H1 (cell line): ENCODE data around the gene DLX4. TPM values are rescaled to one million over a fixed set of nuclear protein-coding genes. Genes with fewer than 3 reads are reported as not detected.

ENCODE experiments used
- CTCF ChIA-PET: fragments of 300-600 bp; sonication (Branson Sonifier 250); formaldehyde crosslinking; loops from one replicate; lab custom pipeline; 2021; ENCODE audit not compliant: partially characterized antibody; lab: Charles Lee
- POLR2A ChIA-PET: fragments of 300-600 bp; sonication (Branson Sonifier 250); formaldehyde crosslinking; loops from one replicate; lab custom pipeline; 2021; ENCODE audit warnings: inconsistent platforms; ENCODE audit not compliant: partially characterized antibody; lab: Charles Lee
- DNase-seq, 2 experiments: peaks; one replicate each; pipeline versions ENCODE4 v3.0.0 to v3.0.0-alpha.2; 2010 to 2022; ENCODE audit warnings: low spot score in 2 of 2, low read depth in 1 of 2, mixed read lengths in 1 of 2
- FAIRE-seq: peaks from 2 replicates; lab custom pipeline; 2011; peaks lifted over from hg19 to GRCh38; lab: Jason Lieb, UNC
- H2AFZ ChIP-seq: 2 replicates; pipeline ENCODE4 v1.8.1; 2012; ENCODE audit warnings: low read length, inconsistent platforms
- H2AK5ac ChIP-seq: 2 replicates; pipeline ENCODE4 v1.6.1; 2013; ENCODE audit warnings: low read depth, low read length
- H2BK120ac ChIP-seq: replicated peaks from 2 replicates; pipeline ENCODE3; 2013; ENCODE audit warnings: low read depth, low read length, inconsistent platforms
- H2BK12ac ChIP-seq: 2 replicates; pipeline ENCODE4 v1.6.1; 2013; ENCODE audit warnings: low read depth, low read length
- H2BK15ac ChIP-seq: 2 replicates; pipeline ENCODE4 v1.6.1; 2013; ENCODE audit warnings: low read length
- H2BK20ac ChIP-seq: 2 replicates; pipeline ENCODE4 v1.6.1; 2013; ENCODE audit warnings: low read length
- H2BK5ac ChIP-seq: 2 replicates; pipeline ENCODE4 v1.6.1; 2013; ENCODE audit warnings: low read depth, low read length
- H3K14ac ChIP-seq: 2 replicates; pipeline ENCODE4 v1.6.1; 2013; ENCODE audit warnings: inconsistent platforms; ENCODE audit not compliant: insufficient read length
- H3K18ac ChIP-seq: 2 replicates; pipeline ENCODE4 v1.6.1; 2013; ENCODE audit warnings: low read length; ENCODE audit errors: extremely low read depth
- H3K23ac ChIP-seq: 2 replicates; pipeline ENCODE4 v1.6.1; 2013; ENCODE audit warnings: inconsistent platforms; ENCODE audit not compliant: insufficient read length
- H3K23me2 ChIP-seq: 2 replicates; pipeline ENCODE4 v1.6.1; 2013; ENCODE audit warnings: low read depth, low read length
- H3K27ac ChIP-seq: 2 replicates; pipeline ENCODE4 v1.6.1; 2011; ENCODE audit warnings: low read depth, low read length, inconsistent platforms
- H3K27me3 ChIP-seq, 4 experiments: replicated peaks in 1 of 4; 1 replicate in 1 of 4; 2 replicates in 3 of 4; pipeline versions ENCODE4 v1.6.1 to v1.8.1; 2011 to 2013; ENCODE audit warnings: low read length in 3 of 4, mild to moderate bottlenecking in 3 of 4, inconsistent platforms in 2 of 4, mixed read lengths in 2 of 4, moderate library complexity in 1 of 4; ENCODE audit not compliant: control insufficient read depth in 3 of 4, insufficient read depth in 3 of 4; ENCODE audit errors: extremely low read depth in 1 of 4
- H3K36me3 ChIP-seq, 4 experiments: 2 replicates each; pipeline versions ENCODE4 v1.6.1 to v1.8.1; 2011 to 2013; ENCODE audit warnings: mild to moderate bottlenecking in 4 of 4, low read length in 3 of 4, moderate library complexity in 2 of 4, control low read depth in 1 of 4, inconsistent platforms in 1 of 4; ENCODE audit not compliant: insufficient read depth in 4 of 4, control insufficient read depth in 2 of 4
- H3K4ac ChIP-seq: replicated peaks from 2 replicates; pipeline ENCODE3; 2013; ENCODE audit warnings: low read length, low read depth, mixed read lengths, inconsistent platforms; ENCODE audit not compliant: insufficient read length
- H3K4me1 ChIP-seq, 4 experiments: replicated peaks in 1 of 4; 1 replicate in 1 of 4; 2 replicates in 3 of 4; pipeline versions ENCODE4 v1.6.1 to v1.8.1; 2011 to 2013; ENCODE audit warnings: low read length in 3 of 4, inconsistent platforms in 2 of 4, mixed read lengths in 1 of 4; ENCODE audit not compliant: insufficient read depth in 4 of 4, control insufficient read depth in 3 of 4
- H3K4me2 ChIP-seq, 2 experiments: 2 replicates each; pipeline versions ENCODE4 v1.6.1 to v1.8.1; 2011 to 2013; ENCODE audit warnings: low read depth in 2 of 2, low read length in 2 of 2, control low read depth in 1 of 2, inconsistent platforms in 1 of 2, mild to moderate bottlenecking in 1 of 2; ENCODE audit not compliant: insufficient read depth in 1 of 2
- H3K4me3 ChIP-seq, 4 experiments: fragments of 200-600, 300-600 bp in 1 of 4; sonication (generic), shearing (Covaris generic), sonication (Bioruptor Twin) in 1 of 4; 2 replicates each; pipeline versions ENCODE4 v1.5.1 to v1.8.1; 2011 to 2016; ENCODE audit warnings: low read length in 4 of 4, low read depth in 3 of 4, control low read depth in 2 of 4, inconsistent platforms in 2 of 4, mild to moderate bottlenecking in 2 of 4, mixed read lengths in 1 of 4, moderate library complexity in 1 of 4; ENCODE audit not compliant: insufficient read depth in 2 of 4; ENCODE audit errors: extremely low read depth in 1 of 4
- H3K56ac ChIP-seq: replicated peaks from 2 replicates; pipeline ENCODE3; 2013; ENCODE audit warnings: low read depth, mild to moderate bottlenecking, mixed read lengths, low read length, inconsistent platforms; ENCODE audit not compliant: insufficient read length
- H3K79me1 ChIP-seq: 2 replicates; pipeline ENCODE4 v1.6.1; 2013; ENCODE audit warnings: low read depth, low read length, control low read depth
- H3K79me2 ChIP-seq, 2 experiments: 2 replicates each; pipeline versions ENCODE4 v1.6.1 to v1.8.1; 2012 to 2013; ENCODE audit warnings: low read length in 2 of 2, mild to moderate bottlenecking in 2 of 2, inconsistent platforms in 1 of 2; ENCODE audit not compliant: insufficient read depth in 2 of 2, control insufficient read depth in 1 of 2
- H3K9ac ChIP-seq, 4 experiments: replicated peaks in 1 of 4; 1 replicate in 1 of 4; 2 replicates in 3 of 4; pipeline versions ENCODE4 v1.6.1 to v1.8.1; 2011 to 2013; ENCODE audit warnings: low read depth in 3 of 4, low read length in 3 of 4, control low read depth in 2 of 4, mild to moderate bottlenecking in 2 of 4, moderate library complexity in 2 of 4, inconsistent platforms in 1 of 4; ENCODE audit errors: extremely low read depth in 1 of 4
- H3K9me3 ChIP-seq, 2 experiments: 2 replicates each; pipeline versions ENCODE4 v1.6.1 to v1.8.1; 2012 to 2013; ENCODE audit warnings: mild to moderate bottlenecking in 2 of 2, moderate library complexity in 2 of 2, control low read depth in 1 of 2, inconsistent platforms in 1 of 2, low read depth in 1 of 2, low read length in 1 of 2, mixed read lengths in 1 of 2; ENCODE audit not compliant: insufficient read depth in 2 of 2
- H4K20me1 ChIP-seq, 2 experiments: replicated peaks in 1 of 2; 2 replicates each; pipeline versions ENCODE3 to v1.8.1; 2011 to 2013; ENCODE audit warnings: inconsistent platforms in 2 of 2, low read length in 2 of 2, mild to moderate bottlenecking in 1 of 2; ENCODE audit not compliant: insufficient read depth in 2 of 2, control insufficient read depth in 1 of 2
- H4K5ac ChIP-seq: 2 replicates; pipeline ENCODE4 v1.6.1; 2013; ENCODE audit warnings: low read length, low read depth, mixed read lengths, inconsistent platforms; ENCODE audit not compliant: insufficient read length
- H4K8ac ChIP-seq: 2 replicates; pipeline ENCODE4 v1.8.0; 2013; ENCODE audit warnings: mild to moderate bottlenecking, moderate library complexity, low read length, inconsistent platforms; ENCODE audit not compliant: insufficient read depth; ENCODE audit errors: extremely low read depth
- H4K91ac ChIP-seq: replicated peaks from 2 replicates; pipeline ENCODE3; 2013; ENCODE audit warnings: low read length, mixed read lengths, inconsistent platforms; ENCODE audit not compliant: insufficient read length
- ATF2 ChIP-seq: IDR thresholded peaks from 2 replicates; pipeline ENCODE4 v1.6.1; 2012; ENCODE audit warnings: low read length, inconsistent platforms
- CBX8 ChIP-seq: fragments of 300-800, 300-1000 bp; sonication (generic); IDR thresholded peaks from 2 replicates; pipeline ENCODE4 v1.7.1; 2016; ENCODE audit warnings: low read depth, low read length, borderline replicate concordance
- GABPA ChIP-seq: IDR thresholded peaks from 2 replicates; pipeline ENCODE4 v1.6.1; 2011; ENCODE audit warnings: mild to moderate bottlenecking, low read length, moderate library complexity, borderline replicate concordance; ENCODE audit not compliant: insufficient read depth
- NANOG ChIP-seq: IDR thresholded peaks from 2 replicates; pipeline ENCODE4 v1.6.1; 2011; ENCODE audit warnings: low read length, low read depth, mild to moderate bottlenecking, inconsistent platforms; ENCODE audit not compliant: insufficient read depth, poor library complexity, severe bottlenecking
- NRF1 ChIP-seq: IDR thresholded peaks from 2 replicates; pipeline ENCODE4 v1.6.1; 2011; ENCODE audit warnings: mild to moderate bottlenecking, low read depth, low read length, improper control_type of control experiment
- SP1 ChIP-seq: IDR thresholded peaks from 2 replicates; pipeline ENCODE4 v1.6.1; 2011; ENCODE audit warnings: low read depth, low read length
- SP2 ChIP-seq: IDR thresholded peaks from 2 replicates; pipeline ENCODE4 v1.6.1; 2012; ENCODE audit warnings: mild to moderate bottlenecking, low read length, inconsistent platforms
- TBP ChIP-seq: IDR thresholded peaks from 2 replicates; pipeline ENCODE4 v1.6.1; 2011; ENCODE audit warnings: low read depth, low read length, improper control_type of control experiment
- WGBS, 2 experiments: shearing (Covaris generic) in 1 of 2; methylation state at CpG; one replicate each; pipeline versions ENCODE4 v1.1.6 to v1.1.7; 2013 to 2015; ENCODE audit warnings: low lambda C conversion rate in 2 of 2, mixed read lengths in 2 of 2, inconsistent platforms in 1 of 2, low coverage in 1 of 2, missing lambda C conversion rate in 1 of 2; ENCODE audit not compliant: insufficient replicate concordance in 2 of 2, insufficient coverage in 1 of 2, insufficient read length in 1 of 2; ENCODE audit errors: extremely low coverage in 1 of 2, missing lambda C conversion rate in 1 of 2; 5-methylcytosine and 5-hydroxymethylcytosine counted together
- polyA plus RNA-seq, 7 experiments: library from polyadenylated mRNA; depleted of rRNA in 3 of 7; stranded (reverse) in 5 of 7; unstranded in 2 of 7; fragments of >200 nt in 5 of 7; fragments of 200-250 nt in 2 of 7; gene quantifications; 1 replicate in 5 of 7; 2 replicates in 1 of 7; 4 replicates in 1 of 7; pipeline versions ENCODE4 v1.2.1 to v1.2.3, GENCODE V29; 2011 to 2013; ENCODE audit warnings: missing spikeins in 2 of 7, mixed read lengths in 2 of 7
- total RNA-seq: library from RNA; stranded (reverse); fragmentation: NEBNext Ultra II Directional; extraction: Animal tissue kit (Norgen Biotek cat#: 25700); gene quantifications from 2 replicates; pipeline ENCODE4 v1.2.1, GENCODE V29; 2021

Gene DLX4
- total and polyA plus RNA-seq, 2 of the 8 experiments (the other 6 are each of a cell fraction or from before 2014, with no cell fraction given), result 0.67 to 0.80 TPM

GRCh38 chr17:49976828-49977202 is 7.8 kb downstream of the DLX4 start:
- peaks cover 4 to 8% of the 10 kb centered on the region in 2 experiments for H4K20me1 ChIP-seq
- H4K5ac ChIP-seq, result no peak overlapping the region
- POLR2A ChIA-PET, result interaction anchor here (1.3 to 1.7 kb wide), 2 partner anchors 10 to 13 kb away, joined by 3 read pairs; no protein-coding TSS in a partner anchor
- no peaks in the 10 kb centered on the region; a peak in 1 of 4 replicates for H3K9me3 ChIP-seq
- H3K4me2 ChIP-seq, result no peak overlapping the region; a peak in 1 of 4 replicates
- TF ChIP-seq ATF2, result no peak
- TF ChIP-seq NRF1, result no peak
- TF ChIP-seq SP1, result no peak
- no peak for TF ChIP-seq TBP
- no peak for TF ChIP-seq GABPA
- no peak for TF ChIP-seq SP2
- no peak for TF ChIP-seq CBX8
- TF ChIP-seq NANOG, result no peak
- TF ChIP-seq, all 59 proteins: peak for 0
- Histone ChIP-seq H2BK120ac (no peak overlapping the region), H3K27ac (no peak overlapping the region), H3K23ac (no peak overlapping the region), H3K18ac (no peak overlapping the region), H3K9ac (no peak overlapping the region), H2AFZ (no peak overlapping the region), H3K56ac (no peak overlapping the region), H4K91ac (no peak overlapping the region), H4K8ac (no peak overlapping the region), H3K4ac (no peak overlapping the region), H2BK12ac (no peak overlapping the region), H3K23me2 (peaks cover 5% of the 10 kb centered on the region), H3K14ac (no peak overlapping the region), H3K27me3 (peaks cover 36 to 70% (median 57%) of the 10 kb centered on the region in 4 experiments), H3K79me2 (no peaks in the 10 kb centered on the region), H2AK5ac (no peak overlapping the region), H3K4me1 (peaks cover 3 to 40% (median 29%) of the 10 kb centered on the region in 4 experiments), H2BK5ac (no peak overlapping the region), H3K4me3 (no peak overlapping the region), H2BK20ac (no peak overlapping the region), H2BK15ac (no peak overlapping the region; the same call in 1 of the 2 replicates), H3K36me3 (no peaks in the 10 kb centered on the region; a peak in 1 of 8 replicates), H3K79me1 (no peaks in the 10 kb centered on the region)
- CTCF ChIA-PET, result interaction anchor here (1.1 to 15.2 kb wide), 16 partner anchors 10 to 123 kb away, joined by 3 to 398 read pairs (median 7); partner anchors contain the start of gene DLX3
- WGBS, 2 experiments, result 87% methylated on average over 4 of the region's 4 CpGs; no CpG with 5 or more reads in 1 of the 2 experiments
- FAIRE-seq (no peak), DNase-seq (no peak)
